ENCODE results near the gene PCDHA9.
"Not testable (repeated sequence)": the region's sequence is repeated elsewhere in the genome, so short reads cannot be mapped to it uniquely, and the experiment has no call there.

PCDHA9 gene

GRCh38 chr5:140848139-140849102 lies at the start of gene PCDHA9:
PCDHA9 (plus strand) TSS chr5:140848382; CDS start chr5:140848496, 114 bp downstream.
- not testable (repeated sequence) for DNase-seq

- DNase-seq: peak; percentile 43
These were observed 47.2 kb upstream of the PCDHA9 start, which contains the start of gene PCDHA3 for GRCh38 chr5:140800816-140801493. PCDHA3 (plus strand) TSS chr5:140801057.

GRCh38 chr5:140801494-140801841 lies 46.7 kb upstream of the PCDHA9 start:
- DNase-seq: no peak

DNA sequence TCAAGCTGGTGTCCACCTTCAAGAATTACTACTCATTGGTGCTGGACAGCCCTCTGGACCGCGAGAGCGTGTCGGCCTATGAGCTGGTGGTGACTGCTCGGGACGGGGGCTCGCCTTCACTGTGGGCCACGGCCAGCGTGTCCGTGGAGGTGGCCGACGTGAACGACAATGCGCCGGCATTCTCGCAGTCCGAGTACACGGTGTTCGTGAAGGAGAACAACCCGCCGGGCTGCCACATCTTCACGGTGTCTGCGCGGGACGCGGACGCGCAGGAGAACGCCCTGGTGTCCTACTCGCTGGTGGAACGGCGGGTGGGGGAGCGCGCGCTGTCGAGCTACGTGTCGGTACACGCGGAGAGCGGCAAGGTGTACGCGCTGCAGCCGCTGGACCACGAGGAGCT lies 45.8 kb upstream of the PCDHA9 start:
- DNase-seq: not testable (repeated sequence)

DNA sequence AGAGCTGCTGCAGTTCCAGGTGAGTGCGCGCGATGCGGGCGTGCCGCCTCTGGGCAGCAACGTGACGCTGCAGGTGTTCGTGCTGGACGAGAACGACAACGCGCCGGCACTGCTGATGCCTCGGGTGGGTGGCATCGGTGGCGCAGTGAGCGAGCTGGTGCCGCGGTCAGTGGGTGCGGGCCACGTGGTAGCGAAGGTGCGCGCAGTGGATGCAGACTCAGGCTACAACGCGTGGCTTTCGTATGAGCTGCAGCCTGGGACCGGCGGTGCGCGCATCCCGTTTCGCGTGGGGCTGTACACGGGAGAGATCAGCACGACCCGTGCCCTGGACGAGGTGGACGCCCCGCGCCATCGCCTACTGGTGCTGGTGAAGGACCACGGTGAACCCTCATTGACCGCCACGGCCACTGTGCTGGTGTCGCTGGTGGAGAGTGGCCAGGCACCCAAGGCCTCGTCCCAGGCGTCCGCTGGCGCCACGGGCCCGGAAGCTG lies 45.4 kb upstream of the PCDHA9 start:
- no peak for DNase-seq

DNA sequence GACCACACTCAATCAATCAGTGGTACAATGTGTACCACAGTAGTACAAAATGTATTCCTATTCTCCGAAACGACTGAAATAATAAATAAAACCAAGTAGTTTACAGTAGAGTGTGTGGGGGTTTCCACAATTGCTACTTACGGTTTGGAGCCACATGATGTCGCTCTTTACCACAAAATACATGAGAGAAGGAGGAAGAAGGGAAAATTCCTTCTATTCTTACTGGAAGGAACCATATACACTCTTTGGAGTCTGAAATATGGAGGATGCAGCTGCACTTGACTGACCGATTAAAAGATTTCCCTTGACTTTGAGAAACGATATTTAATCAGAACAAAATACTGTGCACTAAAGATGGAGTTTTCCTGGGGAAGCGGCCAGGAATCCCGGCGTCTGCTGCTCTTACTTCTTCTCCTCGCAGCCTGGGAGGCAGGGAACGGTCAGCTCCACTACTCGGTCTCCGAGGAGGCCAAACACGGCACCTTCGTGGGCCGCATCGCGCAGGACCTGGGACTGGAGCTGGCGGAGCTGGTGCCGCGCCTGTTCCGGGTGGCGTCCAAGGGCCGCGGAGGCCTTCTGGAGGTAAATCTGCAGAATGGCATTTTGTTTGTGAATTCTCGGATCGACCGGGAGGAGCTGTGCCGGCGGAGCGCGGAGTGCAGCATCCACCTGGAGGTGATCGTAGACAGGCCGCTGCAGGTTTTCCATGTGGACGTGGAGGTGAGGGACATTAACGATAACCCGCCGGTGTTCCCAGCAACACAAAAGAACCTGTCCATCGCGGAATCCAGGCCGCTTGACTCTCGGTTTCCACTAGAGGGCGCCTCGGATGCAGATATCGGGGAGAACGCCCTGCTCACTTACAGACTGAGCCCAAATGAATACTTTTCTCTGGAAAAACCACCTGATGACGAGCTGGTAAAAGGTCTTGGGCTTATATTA lies 41.1 kb upstream of the PCDHA9 start, which contains the start of gene PCDHA4:
Gene PCDHA4, plus strand, starts transcription at position 235 of the 942 bp plus-strand sequence.
- DNase-seq: peak; percentile 25

DNA sequence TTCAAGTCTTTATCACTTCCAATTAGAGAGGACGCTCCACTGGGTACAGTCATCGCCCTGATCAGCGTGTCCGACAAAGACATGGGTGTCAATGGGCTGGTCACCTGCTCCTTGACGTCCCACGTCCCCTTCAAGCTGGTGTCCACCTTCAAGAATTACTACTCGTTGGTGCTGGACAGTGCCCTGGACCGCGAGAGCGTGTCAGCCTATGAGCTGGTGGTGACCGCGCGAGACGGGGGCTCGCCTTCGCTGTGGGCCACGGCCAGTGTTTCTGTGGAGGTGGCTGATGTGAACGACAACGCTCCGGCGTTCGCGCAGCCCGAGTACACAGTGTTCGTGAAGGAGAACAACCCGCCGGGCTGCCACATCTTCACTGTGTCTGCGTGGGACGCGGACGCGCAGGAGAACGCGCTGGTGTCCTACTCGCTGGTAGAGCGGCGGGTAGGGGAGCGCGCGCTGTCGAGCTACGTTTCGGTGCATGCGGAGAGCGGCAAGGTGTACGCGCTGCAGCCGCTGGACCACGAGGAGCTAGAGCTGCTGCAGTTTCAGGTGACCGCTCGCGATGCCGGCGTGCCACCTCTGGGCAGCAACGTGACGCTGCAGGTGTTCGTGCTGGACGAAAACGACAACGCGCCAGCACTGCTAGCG lies 39.8 kb upstream of the PCDHA9 start:
- DNase-seq: not testable (repeated sequence)

DNA sequence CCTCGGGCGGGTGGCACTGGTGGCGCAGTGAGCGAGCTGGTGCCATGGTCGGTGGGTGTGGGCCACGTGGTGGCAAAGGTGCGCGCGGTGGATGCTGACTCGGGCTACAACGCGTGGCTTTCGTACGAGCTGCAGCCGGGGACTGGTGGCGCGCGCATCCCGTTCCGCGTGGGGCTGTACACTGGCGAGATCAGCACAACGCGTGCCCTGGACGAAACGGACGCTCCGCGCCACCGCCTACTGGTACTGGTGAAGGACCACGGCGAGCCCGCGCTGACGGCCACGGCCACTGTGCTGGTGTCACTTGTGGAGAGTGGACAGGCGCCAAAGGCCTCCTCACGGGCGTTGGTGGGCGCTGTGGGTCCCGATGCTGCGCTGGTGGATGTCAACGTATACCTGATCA lies 39.3 kb upstream of the PCDHA9 start:
- DNase-seq: no peak

DNA sequence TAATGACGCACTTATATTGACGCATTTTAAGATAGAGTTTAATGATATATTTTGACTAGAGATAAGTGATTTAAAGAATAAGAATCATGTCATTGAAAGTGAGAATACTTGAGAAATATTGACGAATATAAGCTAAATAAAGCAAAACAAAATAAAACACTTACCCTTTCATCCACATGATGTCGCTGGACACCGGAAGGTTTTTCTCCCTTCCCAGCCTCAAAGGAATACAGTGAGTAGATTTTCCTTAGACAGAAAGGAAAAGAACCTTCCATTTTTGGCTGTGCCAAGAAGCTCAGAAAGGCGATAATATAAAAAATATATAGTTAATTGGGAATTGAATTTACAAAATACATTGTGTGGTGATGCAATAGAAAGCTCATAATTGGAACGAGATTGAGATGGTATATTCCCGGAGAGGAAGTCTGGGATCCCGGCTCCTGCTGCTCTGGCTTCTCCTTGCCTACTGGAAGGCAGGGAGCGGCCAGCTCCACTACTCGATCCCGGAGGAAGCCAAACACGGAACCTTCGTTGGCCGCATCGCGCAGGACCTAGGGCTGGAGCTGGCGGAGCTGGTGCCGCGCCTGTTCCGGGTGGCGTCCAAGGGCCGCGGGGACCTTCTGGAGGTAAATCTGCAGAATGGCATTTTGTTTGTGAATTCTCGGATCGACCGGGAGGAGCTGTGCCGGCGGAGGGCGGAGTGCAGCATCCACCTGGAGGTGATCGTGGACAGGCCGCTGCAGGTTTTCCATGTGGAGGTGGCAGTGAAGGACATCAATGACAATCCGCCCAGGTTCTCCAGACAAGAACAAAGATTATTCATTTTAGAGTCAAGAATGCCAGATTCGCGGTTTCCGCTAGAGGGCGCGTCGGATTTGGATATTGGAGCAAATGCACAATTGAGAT lies 26.6 kb upstream of the PCDHA9 start, which contains the start of gene PCDHA5:
Gene PCDHA5, plus strand, starts transcription at position 239 of the 906 bp plus-strand sequence.
- DNase-seq: no peak

- DNase-seq: no peak
These were observed 25.9 kb upstream of the PCDHA9 start for GRCh38 chr5:140822281-140822629.

DNA sequence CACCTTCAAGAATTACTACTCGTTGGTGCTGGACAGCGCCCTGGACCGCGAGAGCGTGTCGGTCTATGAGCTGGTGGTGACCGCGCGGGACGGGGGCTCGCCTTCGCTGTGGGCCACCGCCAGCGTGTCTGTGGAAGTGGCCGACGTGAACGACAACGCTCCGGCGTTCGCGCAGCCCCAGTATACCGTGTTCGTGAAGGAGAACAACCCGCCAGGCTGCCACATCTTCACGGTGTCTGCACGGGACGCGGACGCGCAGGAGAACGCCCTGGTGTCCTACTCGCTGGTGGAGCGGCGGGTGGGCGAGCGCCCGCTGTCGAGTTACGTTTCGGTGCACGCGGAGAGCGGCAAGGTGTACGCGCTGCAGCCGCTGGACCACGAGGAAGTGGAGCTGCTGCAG lies 25.2 kb upstream of the PCDHA9 start:
- not testable (repeated sequence) for DNase-seq

DNA sequence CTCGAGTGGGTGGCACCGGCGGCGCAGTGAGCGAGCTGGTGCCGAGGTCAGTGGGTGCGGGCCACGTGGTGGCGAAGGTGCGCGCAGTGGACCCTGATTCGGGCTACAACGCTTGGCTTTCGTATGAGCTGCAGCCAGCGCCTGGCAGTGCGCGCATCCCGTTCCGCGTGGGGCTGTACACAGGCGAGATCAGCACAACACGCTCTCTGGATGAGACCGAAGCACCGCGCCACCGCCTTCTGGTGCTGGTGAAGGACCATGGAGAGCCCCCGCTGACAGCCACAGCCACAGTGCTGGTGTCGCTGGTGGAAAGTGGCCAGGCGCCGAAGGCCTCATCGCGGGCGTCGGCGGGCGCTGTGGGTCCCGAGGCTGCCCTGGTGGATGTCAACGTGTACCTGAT lies 24.7 kb upstream of the PCDHA9 start:
- DNase-seq: no peak

DNA sequence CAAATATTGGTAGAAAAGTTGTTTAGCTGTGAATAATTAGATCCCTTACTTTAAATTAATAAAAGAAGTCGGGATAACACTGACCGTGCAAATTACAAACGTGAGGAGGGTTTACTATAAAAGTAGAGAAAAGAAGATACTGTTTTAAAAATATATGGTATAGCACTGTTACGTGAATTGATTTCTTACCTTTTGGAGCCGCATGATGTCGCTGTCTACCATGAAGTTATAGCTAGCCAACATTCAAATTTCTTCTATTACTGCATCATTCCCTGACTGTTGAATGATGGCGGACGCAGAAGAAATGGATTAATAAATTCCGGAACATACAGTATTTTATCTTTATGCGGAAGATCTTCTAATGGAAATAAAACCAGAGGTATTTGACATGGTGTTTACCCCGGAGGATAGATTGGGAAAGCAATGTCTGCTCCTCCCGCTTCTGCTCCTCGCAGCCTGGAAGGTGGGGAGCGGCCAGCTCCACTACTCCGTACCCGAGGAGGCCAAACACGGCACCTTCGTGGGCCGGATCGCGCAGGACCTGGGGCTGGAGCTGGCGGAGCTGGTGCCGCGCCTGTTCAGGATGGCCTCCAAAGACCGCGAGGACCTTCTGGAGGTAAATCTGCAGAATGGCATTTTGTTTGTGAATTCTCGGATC lies 20.3 kb upstream of the PCDHA9 start, which contains the start of gene PCDHA6:
Gene PCDHA6, plus strand, starts transcription at position 257 of the 658 bp plus-strand sequence. Its CDS starts 132 bp downstream, at position 389.
- DNase-seq: no peak

DNA sequence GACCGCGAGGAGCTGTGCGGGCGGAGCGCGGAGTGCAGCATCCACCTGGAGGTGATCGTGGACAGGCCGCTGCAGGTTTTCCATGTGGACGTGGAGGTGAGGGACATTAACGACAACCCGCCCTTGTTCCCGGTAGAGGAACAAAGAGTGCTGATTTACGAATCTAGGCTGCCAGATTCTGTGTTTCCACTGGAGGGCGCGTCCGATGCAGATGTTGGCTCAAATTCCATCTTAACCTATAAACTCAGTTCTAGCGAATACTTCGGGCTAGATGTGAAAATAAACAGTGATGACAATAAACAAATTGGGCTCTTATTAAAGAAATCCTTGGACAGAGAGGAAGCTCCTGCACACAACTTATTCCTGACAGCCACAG lies 19.8 kb upstream of the PCDHA9 start:
- DNase-seq: no peak

DNA sequence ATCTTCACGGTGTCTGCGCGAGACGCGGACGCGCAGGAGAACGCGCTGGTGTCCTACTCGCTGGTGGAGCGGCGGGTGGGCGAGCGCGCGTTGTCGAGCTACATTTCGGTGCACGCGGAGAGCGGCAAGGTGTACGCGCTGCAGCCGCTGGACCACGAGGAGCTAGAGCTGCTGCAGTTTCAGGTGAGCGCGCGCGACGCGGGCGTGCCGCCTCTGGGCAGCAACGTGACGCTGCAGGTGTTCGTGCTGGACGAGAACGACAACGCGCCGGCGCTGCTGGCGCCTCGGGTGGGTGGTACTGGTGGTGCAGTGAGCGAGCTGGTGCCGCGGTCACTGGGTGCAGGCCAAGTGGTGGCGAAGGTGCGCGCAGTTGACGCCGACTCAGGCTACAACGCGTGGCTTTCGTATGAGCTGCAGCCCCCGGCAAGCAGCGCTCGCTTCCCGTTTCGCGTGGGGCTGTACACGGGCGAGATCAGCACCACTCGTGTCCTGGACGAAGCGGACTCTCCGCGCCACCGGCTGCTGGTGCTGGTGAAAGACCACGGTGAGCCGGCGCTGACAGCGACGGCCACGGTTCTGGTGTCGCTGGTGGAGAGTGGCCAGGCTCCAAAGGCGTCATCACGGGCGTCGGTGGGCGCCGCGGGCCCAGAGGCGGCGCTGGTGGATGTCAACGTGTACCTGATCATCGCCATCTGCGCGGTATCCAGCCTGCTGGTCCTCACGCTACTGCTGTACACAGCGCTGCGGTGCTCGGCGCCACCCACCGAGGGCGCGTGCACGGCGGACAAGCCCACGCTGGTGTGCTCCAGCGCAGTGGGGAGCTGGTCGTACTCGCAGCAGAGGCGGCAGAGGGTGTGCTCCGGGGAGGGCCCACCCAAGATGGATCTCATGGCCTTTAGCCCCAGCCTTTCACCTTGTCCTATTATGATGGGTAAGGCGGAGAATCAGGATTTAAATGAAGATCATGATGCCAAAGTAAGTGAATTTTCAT lies 18.4 kb upstream of the PCDHA9 start:
- not testable (repeated sequence) for DNase-seq

- no peak for DNase-seq
These were observed 14.2 kb upstream of the PCDHA9 start, which contains the start of gene PCDHA7 for GRCh38 chr5:140833993-140834392. PCDHA7 (plus strand) TSS chr5:140834269; CDS start chr5:140834384, 115 bp downstream.

GRCh38 chr5:140834439-140835008 lies 13.7 kb upstream of the PCDHA9 start:
- DNase-seq: not testable (repeated sequence)
